ENCODE data around the gene HOXA5. TPM values are rescaled to one million over a fixed set of nuclear protein-coding genes. Genes with fewer than 3 reads are reported as not detected.

Gene HOXA5
- total RNA-seq, 1 experiment from 2014 or later = not detected

DNA sequence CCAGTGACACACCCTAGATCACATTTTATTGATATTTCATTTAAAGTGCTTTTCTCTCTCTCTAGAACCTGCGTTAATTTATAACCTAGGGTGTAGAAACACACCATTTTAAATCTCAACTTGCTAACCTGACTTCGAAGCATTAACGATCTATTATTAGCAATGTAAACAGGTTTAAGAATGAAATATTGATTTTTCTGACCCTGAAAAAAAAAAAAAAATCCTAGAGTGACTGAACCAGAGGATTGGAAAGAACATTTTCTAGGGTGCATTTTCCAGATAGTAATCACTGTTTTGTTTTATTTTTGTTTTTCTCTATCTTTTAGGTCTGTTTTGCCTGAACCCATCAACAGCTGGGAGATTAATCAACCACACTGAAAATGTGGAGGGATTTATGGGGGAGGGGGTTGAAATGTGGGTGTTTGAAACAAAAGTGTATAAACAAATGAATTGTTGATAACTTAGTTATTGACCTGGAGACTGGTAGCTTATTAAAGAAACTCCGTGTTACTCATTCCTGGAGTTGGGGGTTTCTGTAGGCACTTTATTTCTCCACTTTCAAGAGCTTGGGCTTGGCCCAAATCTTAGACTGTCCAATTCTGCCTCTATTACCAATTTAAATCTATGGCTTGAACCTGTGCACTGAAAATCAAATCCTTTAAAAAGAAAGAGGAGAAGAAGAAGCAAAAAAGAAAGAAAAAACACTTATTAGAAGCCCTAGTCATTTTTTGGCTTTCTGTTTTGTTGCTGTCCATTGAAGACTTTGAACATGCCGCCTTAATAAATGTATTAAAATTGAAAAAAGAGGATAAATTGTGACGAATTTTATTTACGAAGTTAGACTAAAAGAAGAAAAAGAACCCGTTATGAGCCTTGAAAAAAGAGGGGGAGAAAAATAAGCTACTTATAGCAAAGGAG, 43.8 kb downstream of the HOXA5 start:
- H2BK20ac ChIP-seq (ENCODE audit: low read depth, low read length, poor library complexity, severe bottlenecking) = no peak overlapping the region
- H4K5ac ChIP-seq (ENCODE audit: insufficient read length, low read depth, low read length) = no peak overlapping the region
- H3K79me2 ChIP-seq (ENCODE audit: insufficient read depth, low read length) = no peaks in the 10 kb centered on the region
- Mint-ChIP-seq H3K9me3 (peaks cover 8 to 21% of the 10 kb centered on the region in 2 experiments), H3K4me3 (no peak overlapping the region), H3K36me3 (ENCODE audit: insufficient read depth in 1 of 3, low read depth in 3 of 3) (no peaks in the 10 kb centered on the region), H3K27me3 (ENCODE audit: low read depth) (peaks cover 100% of the 10 kb centered on the region), H3K27ac (no peak overlapping the region; a peak in 1 of 7 replicates), H3K4me1 (peaks cover 30 to 61% of the 10 kb centered on the region in 2 experiments)
- H3K18ac ChIP-seq (ENCODE audit: insufficient read length, low read depth, low read length) = no peak overlapping the region
- H2BK15ac ChIP-seq (ENCODE audit: low read depth, low read length) = no peak overlapping the region
- no peaks in the 10 kb centered on the region for H3K79me1 ChIP-seq (ENCODE audit: insufficient read depth, low read depth, low read length, poor library complexity, severe bottlenecking)
- no peak overlapping the region for H3K27ac ChIP-seq (ENCODE audit: insufficient read length, low read depth, low read length)
- no peaks in the 10 kb centered on the region for H3K4me1 ChIP-seq (ENCODE audit: insufficient read depth, low read length)
- H3K27me3 ChIP-seq (ENCODE audit: insufficient read depth, low read length) = peaks cover 96% of the 10 kb centered on the region
- no peak overlapping the region for H3K9ac ChIP-seq (ENCODE audit: extremely low read depth, insufficient read length, low read length)
- H2AK5ac ChIP-seq (ENCODE audit: insufficient read length, low read length) = no peak overlapping the region
- H2BK120ac ChIP-seq (ENCODE audit: low read depth, low read length, poor library complexity, severe bottlenecking) = no peak overlapping the region
- TF ChIP-seq, protein P1, sequence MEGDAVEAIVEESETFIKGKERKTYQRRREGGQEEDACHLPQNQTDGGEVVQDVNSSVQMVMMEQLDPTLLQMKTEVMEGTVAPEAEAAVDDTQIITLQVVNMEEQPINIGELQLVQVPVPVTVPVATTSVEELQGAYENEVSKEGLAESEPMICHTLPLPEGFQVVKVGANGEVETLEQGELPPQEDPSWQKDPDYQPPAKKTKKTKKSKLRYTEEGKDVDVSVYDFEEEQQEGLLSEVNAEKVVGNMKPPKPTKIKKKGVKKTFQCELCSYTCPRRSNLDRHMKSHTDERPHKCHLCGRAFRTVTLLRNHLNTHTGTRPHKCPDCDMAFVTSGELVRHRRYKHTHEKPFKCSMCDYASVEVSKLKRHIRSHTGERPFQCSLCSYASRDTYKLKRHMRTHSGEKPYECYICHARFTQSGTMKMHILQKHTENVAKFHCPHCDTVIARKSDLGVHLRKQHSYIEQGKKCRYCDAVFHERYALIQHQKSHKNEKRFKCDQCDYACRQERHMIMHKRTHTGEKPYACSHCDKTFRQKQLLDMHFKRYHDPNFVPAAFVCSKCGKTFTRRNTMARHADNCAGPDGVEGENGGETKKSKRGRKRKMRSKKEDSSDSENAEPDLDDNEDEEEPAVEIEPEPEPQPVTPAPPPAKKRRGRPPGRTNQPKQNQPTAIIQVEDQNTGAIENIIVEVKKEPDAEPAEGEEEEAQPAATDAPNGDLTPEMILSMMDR (conservative IDR thresholded peaks at IDR 0.05) = no peak
- no peak overlapping the region for H3K56ac ChIP-seq (ENCODE audit: insufficient read length, low read depth, low read length)
- no peak overlapping the region for H3K4me2 ChIP-seq (ENCODE audit: insufficient read depth, insufficient read length, low read length)
- H2BK12ac ChIP-seq (ENCODE audit: insufficient read length, low read depth, low read length) = no peak overlapping the region
- H2BK5ac ChIP-seq (ENCODE audit: insufficient read length, low read length) = no peak overlapping the region
- H3K23me2 ChIP-seq (ENCODE audit: insufficient read length, low read depth, low read length, poor library complexity, severe bottlenecking) = peaks cover 7% of the 10 kb centered on the region
- no peak overlapping the region for H3K14ac ChIP-seq (ENCODE audit: insufficient read depth, low read length)
- peaks cover 2% of the 10 kb centered on the region for H4K20me1 ChIP-seq (ENCODE audit: control insufficient read depth, insufficient read depth, insufficient read length)
- no peak overlapping the region for H2AFZ ChIP-seq (ENCODE audit: low read length)
- no peak for DNase-seq
- 100% methylated on average over 2 of the region's 8 CpGs for WGBS (ENCODE audit: extremely low coverage, insufficient read length, low lambda C conversion rate)
- H4K8ac ChIP-seq (replicated peaks; ENCODE audit: insufficient read length, low read depth, low read length) = no peak overlapping the region
- H3K9me3 ChIP-seq (ENCODE audit: control insufficient read depth, low read depth, low read length) = no peaks in the 10 kb centered on the region
- H3K4ac ChIP-seq (ENCODE audit: low read depth, low read length) = no peak overlapping the region
- H3K23ac ChIP-seq (ENCODE audit: insufficient read length, low read depth, low read length) = no peak overlapping the region
- no peak overlapping the region for H3T11ph ChIP-seq (ENCODE audit: low read length)
- no peak overlapping the region for H4K91ac ChIP-seq (ENCODE audit: insufficient read length, low read depth, low read length)

All from H9 (cell line).